Measurements from ENCODE around the gene MIEF2. TPM values are rescaled to one million over a fixed set of nuclear protein-coding genes. Genes with fewer than 3 reads are reported as not detected.

Gene MIEF2
- total RNA-seq, 3 donors from 2014 or later = 13.4 to 20.7 (median 16.4) TPM

DNA sequence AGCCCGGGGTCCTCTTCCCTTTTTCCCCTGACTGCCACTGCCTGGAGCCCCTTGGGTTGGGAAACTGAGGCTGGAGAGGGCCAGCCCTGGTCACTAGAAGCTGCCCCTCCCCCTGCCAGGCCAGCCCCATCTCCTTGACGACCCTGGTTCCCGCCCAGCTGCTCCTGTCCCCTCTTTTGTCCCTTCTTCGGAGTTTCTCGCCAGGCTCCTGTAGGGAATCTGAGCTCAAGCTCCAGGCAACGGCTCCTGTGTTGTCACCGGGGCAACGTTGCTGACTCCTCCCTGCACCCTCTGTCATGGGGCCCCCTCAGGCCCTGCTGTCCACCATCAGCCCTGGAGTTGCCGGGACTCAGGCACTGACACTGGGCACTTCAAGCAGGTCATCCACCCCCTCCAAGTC lies 29.3 kb upstream of the MIEF2 start:
- ATAC-seq (no peak), DNase-seq (no peak)
- Histone ChIP-seq H3K4me1 (ENCODE audit: low read depth) (no peaks in the 10 kb centered on the region), H3K9me3 (no peaks in the 10 kb centered on the region), H3K36me3 (ENCODE audit: low read depth) (no peaks in the 10 kb centered on the region), H3K4me3 (no peak overlapping the region)
- TF ChIP-seq, protein P1, sequence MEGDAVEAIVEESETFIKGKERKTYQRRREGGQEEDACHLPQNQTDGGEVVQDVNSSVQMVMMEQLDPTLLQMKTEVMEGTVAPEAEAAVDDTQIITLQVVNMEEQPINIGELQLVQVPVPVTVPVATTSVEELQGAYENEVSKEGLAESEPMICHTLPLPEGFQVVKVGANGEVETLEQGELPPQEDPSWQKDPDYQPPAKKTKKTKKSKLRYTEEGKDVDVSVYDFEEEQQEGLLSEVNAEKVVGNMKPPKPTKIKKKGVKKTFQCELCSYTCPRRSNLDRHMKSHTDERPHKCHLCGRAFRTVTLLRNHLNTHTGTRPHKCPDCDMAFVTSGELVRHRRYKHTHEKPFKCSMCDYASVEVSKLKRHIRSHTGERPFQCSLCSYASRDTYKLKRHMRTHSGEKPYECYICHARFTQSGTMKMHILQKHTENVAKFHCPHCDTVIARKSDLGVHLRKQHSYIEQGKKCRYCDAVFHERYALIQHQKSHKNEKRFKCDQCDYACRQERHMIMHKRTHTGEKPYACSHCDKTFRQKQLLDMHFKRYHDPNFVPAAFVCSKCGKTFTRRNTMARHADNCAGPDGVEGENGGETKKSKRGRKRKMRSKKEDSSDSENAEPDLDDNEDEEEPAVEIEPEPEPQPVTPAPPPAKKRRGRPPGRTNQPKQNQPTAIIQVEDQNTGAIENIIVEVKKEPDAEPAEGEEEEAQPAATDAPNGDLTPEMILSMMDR (IDR thresholded peaks at IDR 0.05) = no peak
- intact Hi-C loops (cut with DNase I, micrococcal nuclease) = no loop called here

DNA sequence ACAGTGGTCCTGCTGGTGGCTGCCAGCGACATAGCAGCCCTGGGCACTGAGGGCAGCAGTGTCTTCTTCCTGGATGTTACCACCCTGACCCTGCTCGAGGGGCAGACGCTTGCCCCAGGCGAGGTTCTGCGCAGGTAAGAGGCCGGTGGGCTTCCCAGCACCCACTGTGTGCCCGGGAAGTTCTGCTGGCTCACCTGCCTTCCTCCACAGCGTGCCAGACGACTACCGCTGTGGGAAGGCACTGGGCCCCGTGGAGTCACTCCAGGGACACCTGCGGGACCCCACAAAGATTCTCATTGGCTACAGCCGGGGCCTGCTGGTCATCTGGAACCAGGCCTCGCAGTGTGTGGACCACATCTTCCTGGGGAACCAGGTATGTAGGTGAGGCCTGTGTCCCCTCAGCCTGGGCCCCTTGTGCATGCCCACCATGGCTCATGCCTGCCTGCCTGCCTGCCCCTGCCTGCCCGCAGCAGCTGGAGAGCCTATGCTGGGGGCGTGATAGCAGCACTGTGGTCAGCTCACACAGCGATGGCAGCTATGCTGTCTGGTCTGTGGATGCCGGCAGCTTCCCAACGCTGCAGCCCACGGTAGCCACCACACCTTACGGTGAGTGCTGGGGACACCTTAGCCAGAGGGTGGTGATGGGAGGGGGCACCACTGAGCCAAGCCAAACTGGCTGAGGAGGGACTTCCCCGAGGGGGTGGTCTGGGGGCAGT lies 26.5 kb upstream of the MIEF2 start:
- ATAC-seq = no peak
- intact Hi-C loops (cut with DNase I, micrococcal nuclease) = no loop called here
- no peaks in the 10 kb centered on the region for H3K36me3 ChIP-seq (ENCODE audit: low read depth)

DNA sequence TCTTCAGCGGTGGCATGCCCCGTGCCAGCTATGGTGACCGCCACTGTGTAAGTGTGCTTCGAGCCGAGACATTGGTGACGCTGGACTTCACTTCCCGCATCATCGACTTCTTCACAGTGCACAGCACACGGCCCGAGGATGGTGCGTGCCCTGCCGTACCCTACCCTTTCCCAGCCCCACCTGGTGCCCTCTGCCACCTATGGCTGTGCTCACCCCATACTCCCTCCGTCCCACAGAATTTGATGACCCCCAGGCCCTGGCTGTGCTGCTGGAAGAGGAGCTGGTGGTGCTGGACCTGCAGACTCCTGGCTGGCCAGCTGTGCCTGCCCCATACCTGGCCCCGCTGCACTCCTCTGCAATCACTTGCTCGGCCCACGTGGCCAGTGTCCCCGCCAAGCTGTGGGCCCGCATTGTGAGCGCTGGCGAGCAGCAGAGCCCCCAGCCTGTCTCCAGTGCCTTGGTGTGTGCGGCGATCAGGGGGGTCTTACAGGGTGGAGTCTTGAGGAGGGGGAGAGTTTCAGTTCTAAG lies 25.5 kb upstream of the MIEF2 start:
- no peaks in the 10 kb centered on the region for H3K9me3 ChIP-seq
- no peaks in the 10 kb centered on the region for H3K36me3 ChIP-seq (ENCODE audit: low read depth)
- no peak for DNase-seq
- no peak overlapping the region for H3K4me3 ChIP-seq
- intact Hi-C loops (cut with DNase I, micrococcal nuclease) = no loop called here
- no peaks in the 10 kb centered on the region for H3K4me1 ChIP-seq (ENCODE audit: low read depth)
- no peak for ATAC-seq
- TF ChIP-seq, protein P1 (IDR thresholded peaks at IDR 0.05) = no peak

More for the DNA sequence above, 26.5 kb upstream of the MIEF2 start:
- H3K9me3 ChIP-seq = no peaks in the 10 kb centered on the region
- TF ChIP-seq, protein P1 (IDR thresholded peaks at IDR 0.05) = no peak
- H3K4me3 ChIP-seq = no peak overlapping the region
- H3K4me1 ChIP-seq (ENCODE audit: low read depth) = no peaks in the 10 kb centered on the region
- DNase-seq = no peak

DNA sequence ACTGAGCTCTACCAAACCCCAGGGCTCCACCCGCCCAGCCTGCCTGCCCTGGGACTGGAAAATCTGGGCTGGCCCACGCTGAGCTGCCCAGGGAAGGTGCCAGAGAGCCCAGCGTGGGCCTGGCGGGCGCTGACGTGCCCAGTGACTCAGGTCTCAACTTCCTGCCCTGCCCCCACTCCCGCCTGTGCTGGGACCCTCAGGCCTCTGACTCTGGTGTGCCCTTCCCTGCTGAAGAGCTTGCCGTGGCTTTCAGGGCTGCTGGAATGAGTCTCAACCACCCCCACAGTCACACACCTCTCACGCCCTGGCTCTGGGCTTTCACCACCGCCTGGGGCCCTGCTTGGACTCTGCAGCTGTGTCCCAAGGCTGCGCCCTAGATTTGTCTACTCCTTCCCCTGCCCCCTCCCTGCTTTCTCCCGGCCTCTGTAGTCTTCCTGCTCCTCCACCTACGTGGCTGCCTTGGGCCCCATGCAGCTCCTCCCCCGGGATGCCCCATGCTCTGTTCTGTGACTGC lies 24.7 kb upstream of the MIEF2 start:
- H3K9me3 ChIP-seq = no peaks in the 10 kb centered on the region
- intact Hi-C loops (cut with DNase I, micrococcal nuclease) = no loop called here
- no peak for DNase-seq
- no peak overlapping the region for H3K4me3 ChIP-seq
- no peak for ATAC-seq
- H3K4me1 ChIP-seq (ENCODE audit: low read depth) = no peaks in the 10 kb centered on the region
- no peaks in the 10 kb centered on the region for H3K36me3 ChIP-seq (ENCODE audit: low read depth)
- TF ChIP-seq, protein P1 (IDR thresholded peaks at IDR 0.05) = no peak

DNA sequence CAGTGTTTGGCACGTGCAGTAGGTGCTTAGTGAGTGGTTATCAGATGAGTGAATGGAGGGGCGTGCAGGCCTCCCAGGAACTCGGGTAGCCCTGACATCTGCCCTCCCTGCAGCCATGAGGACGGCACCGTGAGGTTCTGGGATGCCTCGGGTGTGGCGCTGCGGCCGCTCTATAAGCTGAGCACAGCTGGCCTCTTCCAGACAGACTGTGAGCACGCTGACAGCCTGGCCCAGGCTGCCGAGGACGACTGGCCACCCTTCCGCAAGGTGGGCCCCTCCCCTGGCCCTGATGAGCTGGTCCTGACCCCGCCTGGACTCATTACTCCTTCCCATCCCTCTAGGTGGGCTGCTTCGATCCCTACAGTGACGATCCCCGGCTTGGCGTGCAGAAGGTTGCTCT lies 24.0 kb upstream of the MIEF2 start:
- Histone ChIP-seq H3K4me3 (no peak overlapping the region), H3K36me3 (ENCODE audit: low read depth) (no peaks in the 10 kb centered on the region), H3K9me3 (no peaks in the 10 kb centered on the region), H3K4me1 (ENCODE audit: low read depth) (no peaks in the 10 kb centered on the region)
- DNase-seq (no peak), ATAC-seq (no peak)
- TF ChIP-seq, protein P1 (IDR thresholded peaks at IDR 0.05) = no peak
- intact Hi-C loops (cut with DNase I, micrococcal nuclease) = no loop called here
